ENCODE measurements around the gene TPST2. TPM values are rescaled to one million over a fixed set of nuclear protein-coding genes. Genes with fewer than 3 reads are reported as not detected.

The TPST2 gene
- total and polyA plus RNA-seq, 2 of the 4 experiments (the other 2 are of a cell fraction), result 42.5 to 63.6 TPM

GRCh38 chr22:26516503-26516902, 73.4 kb downstream of the TPST2 start:
- Histone ChIP-seq H2BK120ac (ENCODE audit: low read depth, low read length) (no peak overlapping the region), H3K18ac (ENCODE audit: low read depth, low read length) (no peak overlapping the region), H3K9ac (ENCODE audit: low read depth, low read length) (no peak overlapping the region), H3K4me3 (ENCODE audit: insufficient read depth, low read depth, low read length) (no peak overlapping the region), H3K14ac (replicated peaks; ENCODE audit: low read depth, low read length) (no peak overlapping the region), H3K56ac (ENCODE audit: extremely low read depth, insufficient read depth, low read length) (no peak overlapping the region), H3K27me3 (ENCODE audit: control insufficient read depth, insufficient read depth, low read length) (no peaks in the 10 kb centered on the region), H3K4me1 (ENCODE audit: control insufficient read depth, insufficient read depth, low read length) (peaks cover 2% of the 10 kb centered on the region), H3K36me3 (ENCODE audit: control insufficient read depth, insufficient read depth, low read length) (no peaks in the 10 kb centered on the region), H3K9me1 (ENCODE audit: insufficient read depth, low read length) (peaks cover 1% of the 10 kb centered on the region), H2BK15ac (ENCODE audit: low read depth, low read length) (no peak overlapping the region), H3K9me3 (ENCODE audit: control insufficient read depth, insufficient read depth, low read length) (no peaks in the 10 kb centered on the region), H3K4me2 (ENCODE audit: low read depth, low read length) (no peak overlapping the region), H4K8ac (ENCODE audit: low read depth in 2 of 2, low read length in 2 of 2) (no peak overlapping the region), H3K23ac (ENCODE audit: low read depth, low read length) (no peak overlapping the region), H4K5ac (ENCODE audit: low read depth, low read length) (no peak overlapping the region), H2BK20ac (ENCODE audit: low read depth, low read length) (no peak overlapping the region), H3K27ac (ENCODE audit: insufficient read depth, low read length) (no peak overlapping the region), H2AK9ac (replicated peaks; ENCODE audit: low read depth, low read length, poor library complexity) (no peak overlapping the region), H4K91ac (ENCODE audit: insufficient read depth, low read depth, low read length) (no peak overlapping the region), H3K4ac (ENCODE audit: low read depth, low read length) (no peak overlapping the region), H2BK5ac (ENCODE audit: low read depth, low read length, poor library complexity, severe bottlenecking) (no peak overlapping the region), H2AFZ (replicated peaks; ENCODE audit: low read length, poor library complexity) (no peak overlapping the region), H2AK5ac (ENCODE audit: low read depth, low read length) (no peak overlapping the region), H3K79me1 (ENCODE audit: low read depth in 1 of 2, low read length in 2 of 2) (peaks cover 24% of the 10 kb centered on the region in 2 experiments), H4K20me1 (ENCODE audit: insufficient read depth, low read length) (no peaks in the 10 kb centered on the region)
- dilution Hi-C loops (cut with HindIII; ENCODE audit: low sequenced_read_pairs, unreplicated experiment), result no loop called here
- ATAC-seq (ENCODE audit: low read depth) (no peak), DNase-seq (no peak)
- POLR2A ChIA-PET (ENCODE audit: unreplicated experiment), result no interaction called here
- in situ Hi-C loops (cut with MboI; ENCODE audit: low sequenced_read_pairs), result no loop called here
- TF ChIP-seq NFE2L2 (IDR thresholded peaks at IDR 0.05; ENCODE audit: low read depth, low read length) (no peak), CTCF (conservative IDR thresholded peaks at IDR 0.05; ENCODE audit: low read depth, low read length) (no peak), ELK1 (IDR thresholded peaks at IDR 0.05; ENCODE audit: borderline replicate concordance, low read depth, low read length) (no peak), MXI1 (IDR thresholded peaks at IDR 0.05; ENCODE audit: borderline replicate concordance, low read depth, low read length) (no peak), POLR2A (IDR thresholded peaks at IDR 0.05; ENCODE audit: low read depth, low read length) (no peak), CEBPB (IDR thresholded peaks at IDR 0.05; ENCODE audit: low read depth, low read length) (no peak), RAD21 (IDR thresholded peaks at IDR 0.05; ENCODE audit: low read length) (no peak), RCOR1 (IDR thresholded peaks at IDR 0.05; ENCODE audit: insufficient replicate concordance, low read length) (no peak), RFX5 (IDR thresholded peaks at IDR 0.05; ENCODE audit: low read depth, low read length) (no peak), CHD1 (IDR thresholded peaks at IDR 0.05; ENCODE audit: low read depth, low read length) (no peak), BHLHE40 (IDR thresholded peaks at IDR 0.05; ENCODE audit: low read depth, low read length) (no peak), FOS (IDR thresholded peaks at IDR 0.05; ENCODE audit: low read depth, low read length) (no peak), USF2 (IDR thresholded peaks at IDR 0.05; ENCODE audit: low read depth, low read length) (no peak), MAFK (IDR thresholded peaks at IDR 0.05; ENCODE audit: low read depth, low read length) (no peak), MAZ (IDR thresholded peaks at IDR 0.05; ENCODE audit: borderline replicate concordance, low read depth, low read length) (no peak)
- BruUV-seq (replicated peaks), result no TSS peak
- intact Hi-C loops (cut with micrococcal nuclease), result no loop called here
- CTCF ChIA-PET, result no interaction called here
- 100% methylated on average over 1 of the region's 1 CpG; no CpG with 5 or more reads in 1 of the 2 experiments for WGBS, 2 experiments (ENCODE audit: extremely low coverage in 2 of 2, insufficient read length in 1 of 2)
